B cell (primary cell): ENCODE results near the gene DRD3. TPM values are rescaled to one million over a fixed set of nuclear protein-coding genes. Genes with fewer than 3 reads are reported as not detected.

Source experiments
- ATAC-seq: fragments of 200-7000 bp; cut with Tn5 transposase; one replicate; pipeline ENCODE4 v1.10.0; 2021; ENCODE audit warnings: low read depth, mild to moderate bottlenecking, moderate number of reproducible peaks, moderate library complexity
- CTCF ChIA-PET: fragments of 350-600 bp; sonication (Branson Sonifier 250); formaldehyde crosslinking; loops from one replicate; lab custom pipeline; 2021; ENCODE audit warnings: antibody characterized with exemption, inconsistent platforms; lab: Charles Lee
- POLR2A ChIA-PET: fragments of 350-600 bp; sonication (Branson Sonifier 250); formaldehyde crosslinking; loops from one replicate; lab custom pipeline; 2021; ENCODE audit warnings: antibody characterized with exemption; lab: Charles Lee
- DNase-seq: peaks from one replicate; pipeline ENCODE4 v3.0.0; 2013
- H2AFZ ChIP-seq: 2 replicates; pipeline ENCODE4 v1.6.1; 2012; ENCODE audit warnings: mild to moderate bottlenecking, low read depth, low read length; ENCODE audit not compliant: insufficient read depth, poor library complexity, severe bottlenecking
- H3K27ac ChIP-seq, 2 donors: 1 replicate in 1 of 2; 2 replicates in 1 of 2; pipeline ENCODE4 v1.5.1; 2012 to 2013; ENCODE audit warnings: low read length in 2 of 2, mild to moderate bottlenecking in 2 of 2, moderate library complexity in 1 of 2
- H3K27me3 ChIP-seq, 4 experiments: fragments of 200-600 bp in 1 of 4; sonication (generic) in 1 of 4; replicated peaks in 1 of 4; 1 replicate in 2 of 4; 2 replicates in 2 of 4; pipeline versions ENCODE4 v1.6.1 to v1.7.0; 2013 to 2016; ENCODE audit warnings: low read length in 3 of 4, mild to moderate bottlenecking in 2 of 4, mixed read lengths in 1 of 4, moderate library complexity in 1 of 4; ENCODE audit not compliant: insufficient read depth in 4 of 4, control insufficient read depth in 3 of 4; ENCODE audit errors: control extremely low read depth in 1 of 4
- H3K36me3 ChIP-seq, 2 experiments: replicated peaks in 1 of 2; 1 replicate in 1 of 2; 2 replicates in 1 of 2; pipeline versions ENCODE4 v1.6.1 to v1.7.1; 2013; ENCODE audit warnings: low read length in 1 of 2; ENCODE audit not compliant: insufficient read depth in 2 of 2, control insufficient read depth in 1 of 2; ENCODE audit errors: control extremely low read depth in 1 of 2, extremely low read depth in 1 of 2
- H3K4me1 ChIP-seq, 2 donors: fragments of 200-600 bp in 1 of 2; sonication (generic) in 1 of 2; 1 replicate in 1 of 2; 2 replicates in 1 of 2; pipeline versions ENCODE4 v1.5.1 to v1.6.1; 2013 to 2017; ENCODE audit warnings: low read length in 2 of 2; ENCODE audit not compliant: control insufficient read depth in 2 of 2, insufficient read depth in 2 of 2
- H3K4me2 ChIP-seq: replicated peaks from 2 replicates; pipeline ENCODE3; 2012; ENCODE audit warnings: mild to moderate bottlenecking, low read depth, low read length; ENCODE audit not compliant: poor library complexity, severe bottlenecking
- H3K4me3 ChIP-seq, 5 experiments: fragments of 200-600 bp in 1 of 5; sonication (generic) in 1 of 5; 1 replicate in 3 of 5; 2 replicates in 2 of 5; pipeline versions ENCODE4 v1.5.1 to v1.7.0; 2011 to 2016; ENCODE audit warnings: low read length in 4 of 5, mild to moderate bottlenecking in 4 of 5, low read depth in 2 of 5, control low read depth in 1 of 5, moderate library complexity in 1 of 5; ENCODE audit not compliant: insufficient read depth in 1 of 5; ENCODE audit errors: control extremely low read depth in 1 of 5, extremely low read depth in 1 of 5
- H3K79me2 ChIP-seq: fragments of 200-600 bp; sonication (generic); one replicate; pipeline ENCODE4 v1.6.0; 2016; ENCODE audit warnings: low read length; ENCODE audit not compliant: control insufficient read depth, insufficient read depth
- H3K9ac ChIP-seq: fragments of 200-600 bp; sonication (generic); 2 replicates; pipeline ENCODE4 v1.6.1; 2017; ENCODE audit warnings: mild to moderate bottlenecking, low read length, moderate library complexity
- H3K9me3 ChIP-seq, 3 donors: one replicate each; pipeline versions ENCODE4 v1.6.1 to v1.7.1; 2013; ENCODE audit warnings: low read length in 2 of 3; ENCODE audit not compliant: control insufficient read depth in 2 of 3, insufficient read depth in 1 of 3; ENCODE audit errors: control extremely low read depth in 1 of 3
- H4K20me1 ChIP-seq: 2 replicates; pipeline ENCODE4 v1.6.0; 2012; ENCODE audit warnings: mild to moderate bottlenecking, low read length; ENCODE audit not compliant: insufficient read depth, control insufficient read depth, poor library complexity, severe bottlenecking
- H3K27ac Mint-ChIP-seq: one replicate; pipeline ENCODE4 v1.8.0; 2021; ENCODE audit warnings: mixed read lengths
- H3K27me3 Mint-ChIP-seq: one replicate; pipeline ENCODE4 v1.8.0; 2021; ENCODE audit warnings: mixed read lengths
- H3K4me1 Mint-ChIP-seq: one replicate; pipeline ENCODE4 v1.8.0; 2021; ENCODE audit warnings: mixed read lengths
- H3K4me3 Mint-ChIP-seq: one replicate; pipeline ENCODE4 v1.8.0; 2021; ENCODE audit warnings: mixed read lengths
- H3K9me3 Mint-ChIP-seq: one replicate; pipeline ENCODE4 v1.8.0; 2022; ENCODE audit warnings: mixed read lengths; ENCODE audit not compliant: insufficient read depth
- EZH2 ChIP-seq: IDR thresholded peaks from 2 replicates; pipeline ENCODE4 v1.6.1; 2012; ENCODE audit warnings: borderline replicate concordance, low read depth, mild to moderate bottlenecking, moderate library complexity, low read length; ENCODE audit not compliant: insufficient read depth, poor library complexity, severe bottlenecking
- WGBS: methylation state at CpG from one replicate; pipeline ENCODE4 v1.1.5; 2013; ENCODE audit warnings: missing lambda C conversion rate; ENCODE audit not compliant: insufficient coverage; 5-methylcytosine and 5-hydroxymethylcytosine counted together
- intact Hi-C: fragments of 100-400 bp; cut with micrococcal nuclease; formaldehyde crosslinking; loops from one replicate; pipeline ENCODE4 v1.10.0; 2022
- polyA plus RNA-seq: library from polyadenylated mRNA; depleted of rRNA; stranded (reverse); fragments of >200 nt; gene quantifications from 2 replicates; pipeline ENCODE4 v1.2.3, GENCODE V29; 2012
- total RNA-seq, 2 donors: library from RNA; stranded (reverse); fragments of 120-200 nt in 1 of 2; gene quantifications; 1 replicate in 1 of 2; 2 replicates in 1 of 2; pipeline versions ENCODE4 v1.2.3 to v1.2.4, GENCODE V29; 2013 to 2022
- TF ChIP-seq, protein P1 (sequence below): fragments of 200-600 bp; IDR thresholded peaks from one replicate; pipeline ENCODE4 v1.8.0; 2022; ENCODE audit warnings: antibody characterized with exemption, mild to moderate bottlenecking

Gene DRD3
- total and polyA plus RNA-seq, 2 donors (not counting 1 experiment from before 2014, with no cell fraction given): not detected

DNA sequence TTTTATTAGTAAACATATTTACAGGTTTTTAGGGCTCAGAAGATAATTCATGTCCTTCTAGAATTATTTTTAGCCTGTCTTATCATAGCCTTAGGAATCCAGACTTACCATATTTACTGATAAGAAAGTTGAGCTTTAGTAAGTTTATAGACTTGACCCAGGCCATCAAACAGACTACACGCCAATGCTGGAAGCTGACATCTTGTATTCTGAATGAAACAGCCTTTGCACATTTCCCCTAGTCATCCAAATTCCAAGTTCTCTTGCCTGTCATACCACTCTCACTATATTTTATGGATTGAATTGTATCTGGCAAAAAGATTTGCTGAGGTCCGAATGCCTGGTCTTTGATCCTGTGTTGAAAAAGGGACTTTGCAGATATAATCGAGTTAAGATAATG, 58.6 kb downstream of the DRD3 start:
- Mint-ChIP-seq H3K27me3 (peaks cover 8% of the 10 kb centered on the region), H3K27ac (no peak overlapping the region), H3K9me3 (no peaks in the 10 kb centered on the region), H3K4me1 (no peaks in the 10 kb centered on the region), H3K4me3 (no peak overlapping the region)
- Histone ChIP-seq H3K4me2 (no peak overlapping the region), H3K27ac (no peak overlapping the region), H4K20me1 (no peaks in the 10 kb centered on the region), H3K4me3 (no peak overlapping the region), H3K4me1 (no peaks in the 10 kb centered on the region), H3K79me2 (no peaks in the 10 kb centered on the region), H3K27me3 (no peaks in the 10 kb centered on the region), H3K36me3 (no peaks in the 10 kb centered on the region), H3K9me3 (no peaks in the 10 kb centered on the region), H2AFZ (no peak overlapping the region), H3K9ac (no peak overlapping the region)
- DNase-seq (no peak), ATAC-seq (no peak)
- TF ChIP-seq, protein P1, sequence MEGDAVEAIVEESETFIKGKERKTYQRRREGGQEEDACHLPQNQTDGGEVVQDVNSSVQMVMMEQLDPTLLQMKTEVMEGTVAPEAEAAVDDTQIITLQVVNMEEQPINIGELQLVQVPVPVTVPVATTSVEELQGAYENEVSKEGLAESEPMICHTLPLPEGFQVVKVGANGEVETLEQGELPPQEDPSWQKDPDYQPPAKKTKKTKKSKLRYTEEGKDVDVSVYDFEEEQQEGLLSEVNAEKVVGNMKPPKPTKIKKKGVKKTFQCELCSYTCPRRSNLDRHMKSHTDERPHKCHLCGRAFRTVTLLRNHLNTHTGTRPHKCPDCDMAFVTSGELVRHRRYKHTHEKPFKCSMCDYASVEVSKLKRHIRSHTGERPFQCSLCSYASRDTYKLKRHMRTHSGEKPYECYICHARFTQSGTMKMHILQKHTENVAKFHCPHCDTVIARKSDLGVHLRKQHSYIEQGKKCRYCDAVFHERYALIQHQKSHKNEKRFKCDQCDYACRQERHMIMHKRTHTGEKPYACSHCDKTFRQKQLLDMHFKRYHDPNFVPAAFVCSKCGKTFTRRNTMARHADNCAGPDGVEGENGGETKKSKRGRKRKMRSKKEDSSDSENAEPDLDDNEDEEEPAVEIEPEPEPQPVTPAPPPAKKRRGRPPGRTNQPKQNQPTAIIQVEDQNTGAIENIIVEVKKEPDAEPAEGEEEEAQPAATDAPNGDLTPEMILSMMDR: no peak
- no peak for TF ChIP-seq EZH2
- intact Hi-C loops: no loop called here
- WGBS: 100% methylated on average over 2 of the region's 3 CpGs
- ChIA-PET CTCF (no interaction called here), POLR2A (no interaction called here)

DNA sequence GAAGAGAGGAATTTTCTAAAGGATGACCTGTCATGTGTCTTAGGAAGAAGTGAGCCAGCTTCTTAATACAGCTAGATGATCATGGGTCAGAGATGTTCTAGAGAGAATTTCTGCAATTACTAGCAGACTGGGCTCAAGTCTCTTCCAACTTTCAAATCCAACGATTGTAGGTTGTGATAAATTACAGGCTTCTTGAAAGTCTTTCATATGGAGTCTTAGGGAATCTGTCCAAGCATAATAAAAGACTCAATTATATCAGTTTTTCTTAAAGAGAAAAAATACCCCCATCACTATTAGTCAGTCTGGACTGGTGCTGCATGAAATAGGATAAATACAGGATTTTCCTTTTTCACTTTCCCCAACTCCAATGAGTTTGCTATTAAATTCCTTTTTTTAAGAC, 59.1 kb downstream of the DRD3 start:
- CTCF ChIA-PET: no interaction called here
- H3K9me3 Mint-ChIP-seq: no peaks in the 10 kb centered on the region
- TF ChIP-seq, protein P1: no peak
- no peak for TF ChIP-seq EZH2
- DNase-seq (no peak), ATAC-seq (no peak)
- H3K4me1 Mint-ChIP-seq: no peaks in the 10 kb centered on the region
- Histone ChIP-seq H3K9ac (no peak overlapping the region), H3K4me3 (no peak overlapping the region), H3K79me2 (no peaks in the 10 kb centered on the region), H4K20me1 (no peaks in the 10 kb centered on the region), H3K9me3 (no peaks in the 10 kb centered on the region), H2AFZ (no peak overlapping the region), H3K27me3 (no peaks in the 10 kb centered on the region), H3K27ac (no peak overlapping the region), H3K36me3 (no peaks in the 10 kb centered on the region), H3K4me2 (no peak overlapping the region), H3K4me1 (no peaks in the 10 kb centered on the region)
- POLR2A ChIA-PET: no interaction called here
- no peak overlapping the region for H3K27ac Mint-ChIP-seq
- H3K4me3 Mint-ChIP-seq: no peak overlapping the region
- intact Hi-C loops: no loop called here
- no CpG with 5 or more reads among the region's 1 CpG for WGBS
- H3K27me3 Mint-ChIP-seq: peaks cover 8% of the 10 kb centered on the region
